HFFc6 (cell line): Measurements from ENCODE around the gene SLC16A8. TPM values are rescaled to one million over a fixed set of nuclear protein-coding genes. Genes with fewer than 3 reads are reported as not detected.

Source experiments
- DNase-seq: peaks from one replicate; pipeline ENCODE4 v3.0.0-alpha.2; 2018
- H3K27ac Mint-ChIP-seq: 2 replicates; pipeline ENCODE4 v1.8.0; 2020; ENCODE audit warnings: mild to moderate bottlenecking, mixed read lengths
- H3K27me3 Mint-ChIP-seq: 2 replicates; pipeline ENCODE4 v1.8.0; 2021; ENCODE audit warnings: mild to moderate bottlenecking, moderate library complexity, mixed read lengths; ENCODE audit not compliant: insufficient read depth
- H3K36me3 Mint-ChIP-seq: 2 replicates; pipeline ENCODE4 v1.8.0; 2021; ENCODE audit warnings: low read depth, mixed read lengths
- H3K4me1 Mint-ChIP-seq: 2 replicates; pipeline ENCODE4 v1.8.0; 2020; ENCODE audit warnings: low read depth, mixed read lengths
- H3K4me3 Mint-ChIP-seq: 2 replicates; pipeline ENCODE4 v1.8.0; 2020; ENCODE audit warnings: mild to moderate bottlenecking, moderate library complexity, mixed read lengths
- H3K9me3 Mint-ChIP-seq: 2 replicates; pipeline ENCODE4 v1.8.0; 2020; ENCODE audit warnings: mild to moderate bottlenecking, mixed read lengths
- total RNA-seq, 6 experiments: library from RNA; stranded (reverse); fragmentation: NEBNext Ultra II Directional; extraction: Animal tissue kit (Norgen Biotek cat#: 25700); gene quantifications; 2 replicates in 1 of 6; 3 replicates in 5 of 6; pipeline ENCODE4 v1.2.3, GENCODE V29; 2021
- TF ChIP-seq, protein P1 (sequence below): fragments of 200-600 bp; sonication (generic); IDR thresholded peaks from 2 replicates; pipeline ENCODE4 v1.5.0; 2021; ENCODE audit warnings: antibody characterized with exemption, mild to moderate bottlenecking

SLC16A8 gene
- total RNA-seq, 6 experiments from 2014 or later: not detected

DNA sequence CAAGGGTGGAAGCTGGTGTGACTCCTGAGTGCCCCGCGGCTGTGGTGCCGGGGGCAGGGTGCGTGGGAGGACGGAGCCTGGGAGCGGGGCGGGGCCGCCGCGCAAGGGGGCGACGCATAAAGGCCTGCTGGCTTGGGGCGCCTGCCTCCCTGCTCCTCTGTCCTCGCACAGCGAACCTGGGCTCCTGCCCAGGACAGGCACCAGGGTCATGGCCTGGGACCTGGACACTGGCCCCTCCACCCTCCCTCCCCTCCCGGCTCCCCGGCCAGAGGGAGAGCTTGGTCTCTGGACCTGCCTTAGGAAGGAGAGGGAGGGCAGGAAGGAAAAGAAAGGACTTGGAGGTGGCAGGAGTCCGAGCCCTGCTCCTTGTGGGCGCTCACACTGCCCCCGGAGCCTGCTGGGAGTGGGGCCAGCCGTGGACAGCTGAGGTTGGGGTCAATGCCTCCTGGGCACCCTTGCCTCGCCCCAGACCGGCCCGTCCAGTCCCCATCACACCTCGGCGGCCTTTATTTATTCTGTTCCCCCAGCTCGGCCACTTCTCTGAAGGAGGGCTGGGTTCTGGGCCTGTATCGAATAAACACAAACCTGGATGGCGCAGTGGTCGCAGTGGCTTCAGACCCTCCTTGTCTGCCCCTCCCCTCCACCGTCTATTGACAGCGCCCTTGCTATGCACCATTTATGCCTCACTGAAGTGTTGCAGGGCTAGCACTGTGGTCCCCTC lies 8.7 kb downstream of the SLC16A8 start:
- Mint-ChIP-seq H3K27ac (no peak overlapping the region), H3K36me3 (no peaks in the 10 kb centered on the region), H3K9me3 (no peaks in the 10 kb centered on the region), H3K4me1 (no peaks in the 10 kb centered on the region), H3K4me3 (no peak overlapping the region), H3K27me3 (peaks cover 6% of the 10 kb centered on the region)
- TF ChIP-seq, protein P1, sequence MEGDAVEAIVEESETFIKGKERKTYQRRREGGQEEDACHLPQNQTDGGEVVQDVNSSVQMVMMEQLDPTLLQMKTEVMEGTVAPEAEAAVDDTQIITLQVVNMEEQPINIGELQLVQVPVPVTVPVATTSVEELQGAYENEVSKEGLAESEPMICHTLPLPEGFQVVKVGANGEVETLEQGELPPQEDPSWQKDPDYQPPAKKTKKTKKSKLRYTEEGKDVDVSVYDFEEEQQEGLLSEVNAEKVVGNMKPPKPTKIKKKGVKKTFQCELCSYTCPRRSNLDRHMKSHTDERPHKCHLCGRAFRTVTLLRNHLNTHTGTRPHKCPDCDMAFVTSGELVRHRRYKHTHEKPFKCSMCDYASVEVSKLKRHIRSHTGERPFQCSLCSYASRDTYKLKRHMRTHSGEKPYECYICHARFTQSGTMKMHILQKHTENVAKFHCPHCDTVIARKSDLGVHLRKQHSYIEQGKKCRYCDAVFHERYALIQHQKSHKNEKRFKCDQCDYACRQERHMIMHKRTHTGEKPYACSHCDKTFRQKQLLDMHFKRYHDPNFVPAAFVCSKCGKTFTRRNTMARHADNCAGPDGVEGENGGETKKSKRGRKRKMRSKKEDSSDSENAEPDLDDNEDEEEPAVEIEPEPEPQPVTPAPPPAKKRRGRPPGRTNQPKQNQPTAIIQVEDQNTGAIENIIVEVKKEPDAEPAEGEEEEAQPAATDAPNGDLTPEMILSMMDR: no peak
- no peak for DNase-seq

DNA sequence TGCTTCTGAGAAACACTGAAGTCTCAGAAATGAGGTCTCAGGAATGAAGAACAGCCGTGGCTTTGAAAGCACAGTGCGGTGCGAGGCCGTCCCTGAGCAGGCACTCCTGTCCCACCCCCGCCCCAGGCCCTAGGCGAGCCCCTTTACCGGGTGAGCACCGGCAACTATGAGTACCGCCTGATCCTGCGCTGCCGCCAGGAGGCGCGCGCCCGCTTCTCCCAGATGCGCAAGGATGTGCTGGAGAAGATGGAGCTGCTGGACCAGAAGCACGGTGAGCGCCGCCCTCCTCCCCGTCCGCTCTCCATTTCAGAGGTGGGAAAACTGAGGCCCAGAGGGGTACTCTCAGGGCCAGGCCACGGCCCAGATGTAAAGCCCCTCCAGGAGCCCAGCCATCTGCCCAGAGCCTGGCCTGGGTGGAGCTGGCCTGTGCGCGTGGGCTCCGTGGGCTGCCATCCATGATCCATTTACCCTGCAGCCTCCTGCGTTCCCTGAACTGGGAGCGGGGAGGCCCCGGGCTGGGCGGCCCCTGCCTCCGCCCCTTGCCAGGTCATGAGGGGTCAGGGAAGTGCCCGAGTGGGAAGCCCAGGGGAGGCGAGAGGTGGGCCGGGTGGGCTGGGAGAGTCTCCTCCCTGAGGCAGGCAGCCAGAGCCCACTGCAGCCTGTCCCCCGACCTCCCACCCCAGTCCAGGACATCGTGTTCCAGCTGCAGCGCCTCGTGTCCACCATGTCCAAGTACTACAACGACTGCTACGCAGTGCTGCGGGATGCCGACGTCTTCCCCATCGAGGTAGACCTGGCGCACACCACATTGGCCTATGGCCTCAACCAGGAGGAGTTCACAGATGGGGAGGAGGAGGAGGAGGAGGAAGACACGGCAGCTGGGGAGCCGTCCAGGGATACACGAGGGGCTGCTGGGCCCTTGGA lies 9.5 kb downstream of the SLC16A8 start:
- no peaks in the 10 kb centered on the region for H3K9me3 Mint-ChIP-seq
- TF ChIP-seq, protein P1: peak; percentile 56; the same call in 1 of the 2 replicates
- H3K27me3 Mint-ChIP-seq: peaks cover 3% of the 10 kb centered on the region
- no peak overlapping the region for H3K27ac Mint-ChIP-seq
- no peaks in the 10 kb centered on the region for H3K4me1 Mint-ChIP-seq
- H3K36me3 Mint-ChIP-seq: no peaks in the 10 kb centered on the region
- H3K4me3 Mint-ChIP-seq: no peak overlapping the region
- no peak for DNase-seq

DNA sequence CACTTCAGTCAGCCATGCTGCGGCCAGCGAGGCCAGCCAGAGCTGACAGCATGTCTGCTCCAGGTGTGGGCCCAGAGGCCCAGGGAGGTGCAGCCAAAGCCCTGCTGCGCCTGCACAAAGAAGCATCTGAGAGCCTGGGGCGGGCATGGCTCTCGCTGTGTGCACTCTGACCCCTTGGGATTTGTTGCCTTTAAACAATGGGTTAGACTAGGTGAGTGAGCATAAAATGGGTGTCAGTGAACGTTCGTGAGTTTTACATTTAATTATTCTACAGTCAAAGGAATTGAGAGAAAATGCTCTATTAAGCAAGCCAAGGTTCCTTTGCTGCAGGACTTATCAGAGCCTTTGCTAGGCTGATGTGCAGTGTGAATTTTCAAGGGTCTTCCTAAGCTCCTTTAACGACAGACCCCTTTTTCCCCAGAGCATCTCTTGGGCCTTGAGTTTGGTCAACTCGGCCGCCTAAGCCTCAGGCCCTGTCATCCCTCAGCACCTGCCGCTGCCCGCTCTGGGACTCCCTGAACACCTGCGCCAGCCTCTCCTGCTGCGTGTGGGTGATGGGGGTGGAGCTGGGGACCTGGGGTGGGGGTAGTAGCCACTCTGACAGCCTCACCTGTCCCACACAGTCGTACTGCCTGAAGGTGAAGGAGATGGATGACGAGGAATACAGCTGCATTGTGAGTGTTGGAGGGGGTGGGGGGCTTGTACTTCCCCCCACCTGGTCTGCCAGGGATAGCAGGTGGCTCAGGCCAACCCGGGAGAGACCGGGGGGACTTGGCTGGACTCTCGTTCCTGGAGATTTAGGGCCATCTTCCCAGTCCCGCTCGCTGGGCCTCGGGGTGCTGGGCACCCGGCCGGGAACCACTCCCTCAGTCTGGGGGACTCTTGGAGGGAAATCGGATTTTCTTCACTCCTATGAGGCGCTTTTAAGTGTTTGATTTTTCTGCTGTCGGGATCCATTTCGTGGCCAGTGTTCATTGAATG lies 10.5 kb downstream of the SLC16A8 start:
- Mint-ChIP-seq H3K27me3 (peaks cover 2% of the 10 kb centered on the region), H3K27ac (no peak overlapping the region), H3K4me3 (no peak overlapping the region), H3K36me3 (no peaks in the 10 kb centered on the region), H3K9me3 (no peaks in the 10 kb centered on the region), H3K4me1 (no peaks in the 10 kb centered on the region)
- no peak for DNase-seq
- TF ChIP-seq, protein P1: no peak

DNA sequence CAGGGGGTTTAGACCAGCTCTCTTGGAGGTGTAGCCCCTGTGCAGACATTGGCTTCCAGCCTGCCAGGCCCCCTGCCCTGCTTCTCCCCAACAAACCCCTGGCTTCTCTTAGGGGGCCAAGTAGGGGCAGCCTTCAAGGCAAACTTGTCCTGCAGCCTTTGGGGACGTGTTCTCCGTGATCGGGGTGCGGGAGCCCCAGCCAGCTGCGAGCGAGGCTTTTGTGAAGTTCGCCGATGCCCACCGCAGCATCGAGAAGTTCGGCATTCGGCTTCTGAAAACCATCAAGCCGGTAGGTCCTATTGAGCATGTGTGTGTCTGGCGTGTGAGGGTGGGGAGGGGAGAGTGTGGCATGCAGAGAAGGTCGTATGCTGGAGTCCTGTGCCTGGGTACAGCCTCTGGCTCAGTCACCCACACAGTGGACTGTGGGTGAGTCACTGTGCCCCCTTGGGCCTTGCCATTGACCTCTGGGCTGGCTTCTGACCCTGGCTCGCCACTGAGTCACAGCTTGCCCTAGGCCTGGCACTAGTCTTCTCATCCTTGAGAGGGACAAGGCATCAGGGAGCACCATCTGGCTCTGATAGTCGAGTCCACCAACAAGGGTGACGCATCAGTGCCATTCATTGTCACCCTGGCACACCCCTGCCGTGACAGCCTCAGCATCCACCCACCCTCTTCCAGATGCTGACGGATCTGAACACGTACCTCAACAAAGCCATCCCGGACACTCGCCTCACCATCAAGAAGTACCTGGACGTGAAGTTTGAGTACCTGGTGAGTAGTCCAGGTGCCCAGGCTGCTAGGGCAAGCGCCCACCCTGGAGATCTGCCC lies 11.4 kb downstream of the SLC16A8 start:
- Mint-ChIP-seq H3K4me3 (no peak overlapping the region), H3K27me3 (peaks cover 2% of the 10 kb centered on the region), H3K4me1 (no peaks in the 10 kb centered on the region), H3K9me3 (no peaks in the 10 kb centered on the region), H3K27ac (no peak overlapping the region), H3K36me3 (no peaks in the 10 kb centered on the region)
- TF ChIP-seq, protein P1: no peak
- no peak for DNase-seq
